GM23338 (cell line): ENCODE data around the gene CPSF4. TPM values are rescaled to one million over a fixed set of nuclear protein-coding genes. Genes with fewer than 3 reads are reported as not detected.

Experiments
- ATAC-seq: fragments of 200-7000 bp; cut with Tn5 transposase; 3 replicates; pipeline ENCODE4 v1.9.1; 2020
- DNase-seq: peaks from one replicate; pipeline ENCODE4 v3.0.0-alpha.2; 2015; ENCODE audit warnings: low spot score
- H2AFZ ChIP-seq: fragments of 200-600 bp; sonication (generic); 2 replicates; pipeline ENCODE4 v1.8.0; 2016; ENCODE audit warnings: antibody characterized with exemption, mild to moderate bottlenecking, moderate library complexity
- H3F3A ChIP-seq: fragments of 200-600 bp; sonication (generic); replicated peaks from 2 replicates; pipeline ENCODE4 v1.8.0; 2017; ENCODE audit warnings: antibody characterized with exemption, mixed run types, low read depth
- H3K27ac ChIP-seq: fragments of 200-600 bp; sonication (generic); 2 replicates; pipeline ENCODE4 v1.6.1; 2016; ENCODE audit warnings: low read depth
- H3K27me3 ChIP-seq: fragments of 200-600 bp; sonication (generic); 2 replicates; pipeline ENCODE4 v1.8.0; 2016; ENCODE audit warnings: mild to moderate bottlenecking, mixed run types, moderate library complexity; ENCODE audit not compliant: insufficient read depth
- H3K36me3 ChIP-seq: fragments of 200-600 bp; sonication (generic); 2 replicates; pipeline ENCODE4 v1.8.0; 2016; ENCODE audit warnings: mild to moderate bottlenecking; ENCODE audit not compliant: insufficient read depth
- H3K4me1 ChIP-seq: fragments of 200-600 bp; sonication (generic); 2 replicates; pipeline ENCODE4 v1.8.0; 2016; ENCODE audit warnings: mild to moderate bottlenecking, moderate library complexity; ENCODE audit not compliant: insufficient read depth
- H3K4me2 ChIP-seq: fragments of 200-600 bp; sonication (generic); 2 replicates; pipeline ENCODE4 v1.7.1; 2017; ENCODE audit warnings: mixed run types
- H3K4me3 ChIP-seq: fragments of 200-600 bp; sonication (generic); 2 replicates; pipeline ENCODE4 v1.6.1; 2016; ENCODE audit warnings: mixed run types
- H3K79me2 ChIP-seq: fragments of 200-600 bp; sonication (generic); replicated peaks from 2 replicates; pipeline ENCODE4 v1.8.0; 2017; ENCODE audit warnings: mild to moderate bottlenecking; ENCODE audit not compliant: insufficient read depth
- H3K9me2 ChIP-seq: fragments of 200-600 bp; sonication (generic); 2 replicates; pipeline ENCODE4 v1.8.0; 2017; ENCODE audit not compliant: insufficient read depth
- H4K20me1 ChIP-seq: fragments of 200-600 bp; sonication (generic); replicated peaks from 2 replicates; pipeline ENCODE4 v1.8.0; 2017; ENCODE audit warnings: mild to moderate bottlenecking; ENCODE audit not compliant: insufficient read depth
- H3K27ac Mint-ChIP-seq: 2 replicates; pipeline ENCODE4 v1.8.0; 2020; ENCODE audit warnings: inconsistent platforms, mild to moderate bottlenecking, moderate library complexity, mixed read lengths
- H3K27me3 Mint-ChIP-seq: 3 replicates; pipeline ENCODE4 v1.8.0; 2022; ENCODE audit warnings: low read depth, mild to moderate bottlenecking, moderate library complexity, mixed read lengths, inconsistent platforms; ENCODE audit not compliant: insufficient read depth, poor library complexity
- H3K36me3 Mint-ChIP-seq: 3 replicates; pipeline ENCODE4 v1.8.0; 2021; ENCODE audit warnings: low read depth, mild to moderate bottlenecking, inconsistent platforms, moderate library complexity, mixed read lengths
- H3K4me1 Mint-ChIP-seq: 3 replicates; pipeline ENCODE4 v1.8.0; 2020; ENCODE audit warnings: mild to moderate bottlenecking, inconsistent platforms, mixed read lengths
- H3K4me3 Mint-ChIP-seq: 3 replicates; pipeline ENCODE4 v1.8.0; 2021; ENCODE audit warnings: moderate library complexity, mild to moderate bottlenecking, inconsistent platforms, mixed read lengths
- H3K9me3 Mint-ChIP-seq: 3 replicates; pipeline ENCODE4 v1.8.0; 2020; ENCODE audit warnings: moderate library complexity, mild to moderate bottlenecking, inconsistent platforms, mixed read lengths
- ETS1 ChIP-seq: IDR thresholded peaks from 2 replicates; pipeline ENCODE4 v1.6.1; 2016; ENCODE audit warnings: antibody characterized with exemption
- EZH2phosphoT487 ChIP-seq: fragments of 200-600 bp; sonication (generic); IDR thresholded peaks from one replicate; pipeline ENCODE4 v1.8.1; 2018; ENCODE audit warnings: antibody characterized with exemption; ENCODE audit not compliant: unreplicated experiment
- JUNB ChIP-seq: IDR thresholded peaks from one replicate; pipeline ENCODE4 v1.6.1; 2016; ENCODE audit warnings: antibody characterized with exemption; ENCODE audit not compliant: unreplicated experiment
- ZNF331 ChIP-seq: fragments of 250-450 bp; sonication (Bioruptor Pico); IDR thresholded peaks from 2 replicates; pipeline ENCODE4 v1.5.0; 2020; ENCODE audit warnings: low read depth, mild to moderate bottlenecking, moderate library complexity
- polyA plus RNA-seq: library from polyadenylated mRNA; unstranded; fragments of >200 nt; fragmentation: Nextera tagmentation; extraction: Ambion mirVana; gene quantifications from 2 replicates; pipeline ENCODE4 v1.2.1, GENCODE V29; 2016
- total RNA-seq: library from RNA; depleted of rRNA; stranded (reverse); fragments of >200 nt; shearing (Covaris generic); gene quantifications from 2 replicates; pipeline ENCODE4 v1.2.3, GENCODE V29; 2014; rRNA removed

The CPSF4 gene
- total and polyA plus RNA-seq, 2 experiments from 2014 or later, result 34.3 to 93.2 TPM

GRCh38 chr7:99504603-99505323 lies 66.0 kb downstream of the CPSF4 start, which contains the start of gene ZKSCAN5 (continued):
- peak; percentile 68 for TF ChIP-seq ETS1

GRCh38 chr7:99505324-99505662 lies 66.5 kb downstream of the CPSF4 start:
- no peak for DNase-seq
- Histone ChIP-seq H3K79me2 (peaks cover 53% of the 10 kb centered on the region), H4K20me1 (peaks cover 3% of the 10 kb centered on the region; the same call in 1 of the 2 replicates), H3K4me2 (peak overlapping the region; percentile 85), H3K36me3 (no peaks in the 10 kb centered on the region), H2AFZ (peak overlapping the region; percentile 91), H3K27me3 (no peaks in the 10 kb centered on the region), H3F3A (peaks cover 13% of the 10 kb centered on the region; the same call in 1 of the 2 replicates), H3K4me3 (peak overlapping the region; percentile 88), H3K9me2 (no peaks in the 10 kb centered on the region), H3K4me1 (peaks cover 17% of the 10 kb centered on the region), H3K27ac (peak overlapping the region; percentile 94)
- peaks cover 11% of the 10 kb centered on the region for H3K36me3 Mint-ChIP-seq
- peak; percentile 3 for ATAC-seq
- H3K27ac Mint-ChIP-seq, result peak overlapping the region; percentile 77; the same call in 1 of the 2 replicates
- peaks cover 7% of the 10 kb centered on the region for H3K27me3 Mint-ChIP-seq
- peak overlapping the region; percentile 91 for H3K4me3 Mint-ChIP-seq
- TF ChIP-seq ZNF331, result no peak
- no peak for TF ChIP-seq EZH2phosphoT487
- no peak for TF ChIP-seq JUNB
- H3K4me1 Mint-ChIP-seq, result peaks cover 14% of the 10 kb centered on the region
- 0 out of 3 replicates have a peak, but pooled peaks cover 9% of the 10 kb centered on the region for H3K9me3 Mint-ChIP-seq

Other genes starting within 250 kb of the CPSF4 start
- gene KPNA7, start 230.8 kb upstream of the CPSF4 start, total RNA-seq, result not detected in 2 replicates
- not detected in 2 replicates for gene KPNA7, start 230.8 kb upstream of the CPSF4 start, polyA plus RNA-seq
- not detected in 2 replicates for gene MYH16, start 166.1 kb upstream of the CPSF4 start, total RNA-seq
- gene MYH16, start 166.1 kb upstream of the CPSF4 start, polyA plus RNA-seq, result not detected in 2 replicates
- 108 and 168 TPM in 2 replicates for gene ARPC1A, start 113.0 kb upstream of the CPSF4 start, total RNA-seq
- gene ARPC1A, start 113.0 kb upstream of the CPSF4 start, polyA plus RNA-seq, result 210 and 246 TPM in 2 replicates
- gene ARPC1B, start 64.2 kb upstream of the CPSF4 start, total RNA-seq, result 93.2 and 132 TPM in 2 replicates
- 89.7 and 101 TPM in 2 replicates for gene ARPC1B, start 64.2 kb upstream of the CPSF4 start, polyA plus RNA-seq
- gene PDAP1, start 30.3 kb upstream of the CPSF4 start, total RNA-seq, result 93.1 and 125 TPM in 2 replicates
- 134 and 205 TPM in 2 replicates for gene PDAP1, start 30.3 kb upstream of the CPSF4 start, polyA plus RNA-seq
- 77.1 and 98.5 TPM in 2 replicates for gene BUD31, start 30.0 kb upstream of the CPSF4 start, total RNA-seq
- 227 and 247 TPM in 2 replicates for gene BUD31, start 30.0 kb upstream of the CPSF4 start, polyA plus RNA-seq
- 12.2 and 18.1 TPM in 2 replicates for gene PTCD1, start 145 bp upstream of the CPSF4 start, total RNA-seq
- gene PTCD1, start 145 bp upstream of the CPSF4 start, polyA plus RNA-seq, result 10.7 and 13.4 TPM in 2 replicates
- 1,703 and 1,870 TPM in 2 replicates for gene ATP5MF, start 27.2 kb downstream of the CPSF4 start, total RNA-seq
- 1,770 and 2,005 TPM in 2 replicates for gene ATP5MF, start 27.2 kb downstream of the CPSF4 start, polyA plus RNA-seq
- gene ZNF789, start 33.9 kb downstream of the CPSF4 start, total RNA-seq, result 13.8 and 14.2 TPM in 2 replicates
- gene ZNF789, start 33.9 kb downstream of the CPSF4 start, polyA plus RNA-seq, result 9.0 and 11.2 TPM in 2 replicates
- gene ZNF394, start 61.3 kb downstream of the CPSF4 start, total RNA-seq, result 26.9 and 29.2 TPM in 2 replicates
- 11.4 and 12.6 TPM in 2 replicates for gene ZNF394, start 61.3 kb downstream of the CPSF4 start, polyA plus RNA-seq
- gene ZKSCAN5, start 65.7 kb downstream of the CPSF4 start, total RNA-seq, result 10.2 and 13.4 TPM in 2 replicates
- 4.6 and 4.9 TPM in 2 replicates for gene ZKSCAN5, start 65.7 kb downstream of the CPSF4 start, polyA plus RNA-seq
- 7.9 and 10.2 TPM in 2 replicates for gene FAM200A, start 113.2 kb downstream of the CPSF4 start, total RNA-seq
- 4.9 and 7.7 TPM in 2 replicates for gene FAM200A, start 113.2 kb downstream of the CPSF4 start, polyA plus RNA-seq
- gene ZNF655, start 119.7 kb downstream of the CPSF4 start, total RNA-seq, result 55.8 and 61.3 TPM in 2 replicates
- gene ZNF655, start 119.7 kb downstream of the CPSF4 start, polyA plus RNA-seq, result 20.6 and 21.7 TPM in 2 replicates
- gene TMEM225B, start 159.3 kb downstream of the CPSF4 start, total RNA-seq, result not detected in 2 replicates
- gene TMEM225B, start 159.3 kb downstream of the CPSF4 start, polyA plus RNA-seq, result 0.45 and 0.50 TPM in 2 replicates
- 10.0 and 17.5 TPM in 2 replicates for gene ZSCAN25, start 178.0 kb downstream of the CPSF4 start, total RNA-seq
- gene ZSCAN25, start 178.0 kb downstream of the CPSF4 start, polyA plus RNA-seq, result 4.8 and 5.8 TPM in 2 replicates
- gene CYP3A5, start 241.1 kb downstream of the CPSF4 start, total RNA-seq, result not detected in 2 replicates
- gene CYP3A5, start 241.1 kb downstream of the CPSF4 start, polyA plus RNA-seq, result 1.1 and 1.2 TPM in 2 replicates